Colonic mucosa (tissue), 4 donors: Measurements from ENCODE around the gene FAM8A1. TPM values are rescaled to one million over a fixed set of nuclear protein-coding genes. Genes with fewer than 3 reads are reported as not detected.

Experiments
- DNase-seq: peaks from one replicate; pipeline ENCODE4 v3.0.0-alpha.2; 2020
- H3K27ac ChIP-seq: fragments of 200-600 bp; one replicate; pipeline ENCODE4 v1.8.0; 2021
- H3K27me3 ChIP-seq: fragments of 200-600 bp; one replicate; pipeline ENCODE4 v1.8.0; 2021
- H3K36me3 ChIP-seq: fragments of 200-600 bp; one replicate; pipeline ENCODE4 v1.8.0; 2021
- H3K4me1 ChIP-seq: fragments of 200-600 bp; one replicate; pipeline ENCODE4 v1.8.0; 2021; ENCODE audit warnings: mild to moderate bottlenecking
- H3K4me3 ChIP-seq: fragments of 200-600 bp; one replicate; pipeline ENCODE4 v1.8.0; 2021
- H3K9ac ChIP-seq, 2 donors: one replicate each; pipeline ENCODE4 v1.7.0; 2013; ENCODE audit warnings: control low read depth in 2 of 2, low read depth in 2 of 2, low read length in 2 of 2
- H3K9me3 ChIP-seq: fragments of 200-600 bp; one replicate; pipeline ENCODE4 v1.8.0; 2021
- intact Hi-C: fragments of 100-400 bp; cut with DNase I; formaldehyde crosslinking; loops from one replicate; pipeline ENCODE4 v1.14.1; 2022
- total RNA-seq, 2 donors: library from RNA; stranded (reverse); fragmentation: NEBNext Ultra II Directional in 1 of 2; extraction: Animal tissue kit (Norgen Biotek cat#: 25700) in 1 of 2; gene quantifications; one replicate each; pipeline ENCODE4 v1.2.1, GENCODE V29; 2021
- TF ChIP-seq, protein P1 (sequence below): fragments of 200-600 bp; IDR thresholded peaks from one replicate; pipeline ENCODE4 v1.8.0; 2022; ENCODE audit warnings: antibody characterized with exemption, mild to moderate bottlenecking
- donor health status: healthy.
- donor health status: DM: no; HTN: no; CAD: no.
- donor health status: DM: no; HTN: no; CAD: no.

FAM8A1 gene
- total RNA-seq, 2 donors from 2014 or later, result 23.6 to 47.9 TPM

DNA sequence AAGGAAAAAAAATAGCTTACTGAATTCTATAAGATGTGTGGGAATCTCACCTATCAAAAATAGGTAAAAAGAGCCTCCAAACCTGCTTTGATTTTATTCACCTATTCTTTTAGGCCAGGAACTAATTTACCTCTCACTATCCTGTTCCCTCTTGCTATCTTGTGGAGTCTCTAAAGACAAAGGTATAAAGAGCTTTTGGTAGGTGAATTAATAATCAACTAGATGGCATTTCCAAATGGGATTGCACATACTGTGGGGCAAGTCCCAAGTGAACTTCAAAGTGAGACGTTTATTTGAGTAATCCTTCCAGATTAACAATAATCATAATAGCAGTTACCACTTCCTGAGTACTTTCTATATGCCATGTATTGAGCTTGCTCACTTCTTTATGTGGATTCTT lies 2.8 kb downstream of the FAM8A1 start:
- Histone ChIP-seq H3K4me3 (no peak overlapping the region), H3K9me3 (no peaks in the 10 kb centered on the region), H3K27me3 (no peaks in the 10 kb centered on the region), H3K4me1 (peaks cover 17% of the 10 kb centered on the region), H3K36me3 (no peaks in the 10 kb centered on the region), H3K27ac (no peak overlapping the region), H3K9ac (no peak overlapping the region)
- DNase-seq, result no peak
- TF ChIP-seq, protein P1, sequence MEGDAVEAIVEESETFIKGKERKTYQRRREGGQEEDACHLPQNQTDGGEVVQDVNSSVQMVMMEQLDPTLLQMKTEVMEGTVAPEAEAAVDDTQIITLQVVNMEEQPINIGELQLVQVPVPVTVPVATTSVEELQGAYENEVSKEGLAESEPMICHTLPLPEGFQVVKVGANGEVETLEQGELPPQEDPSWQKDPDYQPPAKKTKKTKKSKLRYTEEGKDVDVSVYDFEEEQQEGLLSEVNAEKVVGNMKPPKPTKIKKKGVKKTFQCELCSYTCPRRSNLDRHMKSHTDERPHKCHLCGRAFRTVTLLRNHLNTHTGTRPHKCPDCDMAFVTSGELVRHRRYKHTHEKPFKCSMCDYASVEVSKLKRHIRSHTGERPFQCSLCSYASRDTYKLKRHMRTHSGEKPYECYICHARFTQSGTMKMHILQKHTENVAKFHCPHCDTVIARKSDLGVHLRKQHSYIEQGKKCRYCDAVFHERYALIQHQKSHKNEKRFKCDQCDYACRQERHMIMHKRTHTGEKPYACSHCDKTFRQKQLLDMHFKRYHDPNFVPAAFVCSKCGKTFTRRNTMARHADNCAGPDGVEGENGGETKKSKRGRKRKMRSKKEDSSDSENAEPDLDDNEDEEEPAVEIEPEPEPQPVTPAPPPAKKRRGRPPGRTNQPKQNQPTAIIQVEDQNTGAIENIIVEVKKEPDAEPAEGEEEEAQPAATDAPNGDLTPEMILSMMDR, result no peak
- intact Hi-C loops, result loop anchor here (10.0 kb wide), 2 partner anchors 52 to 102 kb away; partner anchors contain the start of gene NUP153

DNA sequence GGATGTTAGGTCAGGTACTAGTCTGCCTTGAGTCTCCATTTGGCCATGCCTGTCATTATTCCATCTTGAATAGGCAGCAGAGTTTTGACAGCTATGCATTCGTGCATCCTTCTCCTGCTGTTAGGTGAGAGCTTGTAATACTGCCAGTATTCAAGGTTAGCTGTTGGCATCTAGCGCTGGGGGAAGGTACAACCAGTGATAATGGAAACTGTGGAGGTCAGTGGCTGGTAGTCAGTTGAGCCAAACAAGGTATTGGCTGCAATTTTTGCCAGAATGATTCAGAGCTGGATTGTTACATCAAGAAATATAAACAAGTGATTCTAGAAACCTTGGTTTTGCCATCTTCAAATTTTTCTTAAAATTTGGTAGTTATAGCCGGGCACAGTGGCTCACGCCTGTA lies 6.5 kb downstream of the FAM8A1 start:
- Histone ChIP-seq H3K4me1 (peaks cover 17% of the 10 kb centered on the region), H3K9me3 (no peaks in the 10 kb centered on the region), H3K4me3 (no peak overlapping the region), H3K27me3 (no peaks in the 10 kb centered on the region), H3K36me3 (no peaks in the 10 kb centered on the region), H3K9ac (no peak overlapping the region), H3K27ac (no peak overlapping the region)
- TF ChIP-seq, protein P1, result no peak
- DNase-seq, result no peak
- intact Hi-C loops, result loop anchor here (10.0 kb wide), 2 partner anchors 48 to 98 kb away; partner anchors contain the start of gene NUP153

DNA sequence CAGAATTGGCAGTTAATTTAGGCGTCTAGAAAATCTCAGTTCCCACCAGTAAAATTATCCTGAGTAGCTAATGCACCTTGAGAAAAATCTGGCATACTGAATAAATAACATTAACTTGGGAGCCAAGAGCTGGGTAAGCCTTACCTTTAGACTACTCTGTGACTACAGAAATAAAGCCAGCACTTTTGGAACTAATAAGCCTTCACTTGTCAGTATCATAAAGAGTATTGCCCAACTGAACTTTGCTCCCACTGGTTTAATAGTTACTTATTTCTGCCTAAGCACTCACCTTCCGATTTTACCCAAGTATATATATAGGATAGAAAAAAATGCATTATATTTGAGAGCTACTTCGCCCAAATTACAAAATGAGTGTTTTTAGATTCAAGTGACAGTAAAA lies 10.7 kb downstream of the FAM8A1 start:
- DNase-seq, result no peak
- intact Hi-C loops, result no loop called here
- Histone ChIP-seq H3K27ac (no peak overlapping the region), H3K27me3 (no peaks in the 10 kb centered on the region), H3K4me1 (no peaks in the 10 kb centered on the region), H3K9ac (no peak overlapping the region), H3K36me3 (no peaks in the 10 kb centered on the region), H3K9me3 (no peaks in the 10 kb centered on the region), H3K4me3 (no peak overlapping the region)
- TF ChIP-seq, protein P1, result no peak

DNA sequence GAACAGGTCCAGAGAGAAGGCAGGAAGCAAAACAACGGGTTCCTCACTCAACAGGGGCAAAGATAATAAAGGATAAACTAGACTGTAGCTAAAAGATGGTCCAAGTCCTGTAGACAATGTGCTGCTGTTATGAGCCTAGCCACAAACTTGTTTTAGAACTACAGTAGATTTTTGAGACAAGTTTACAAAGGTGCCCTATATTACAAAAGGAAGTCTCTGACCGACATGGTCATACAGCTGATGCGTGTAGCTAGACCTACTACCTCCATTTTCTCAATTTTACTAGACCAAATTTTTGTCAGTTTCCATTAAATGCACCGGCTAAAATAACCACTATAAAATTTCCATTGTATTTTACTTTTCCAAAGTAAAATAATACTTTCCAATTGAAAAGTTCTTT lies 11.9 kb downstream of the FAM8A1 start:
- Histone ChIP-seq H3K27ac (no peak overlapping the region), H3K4me3 (no peak overlapping the region)
- intact Hi-C loops, result no loop called here

DNA sequence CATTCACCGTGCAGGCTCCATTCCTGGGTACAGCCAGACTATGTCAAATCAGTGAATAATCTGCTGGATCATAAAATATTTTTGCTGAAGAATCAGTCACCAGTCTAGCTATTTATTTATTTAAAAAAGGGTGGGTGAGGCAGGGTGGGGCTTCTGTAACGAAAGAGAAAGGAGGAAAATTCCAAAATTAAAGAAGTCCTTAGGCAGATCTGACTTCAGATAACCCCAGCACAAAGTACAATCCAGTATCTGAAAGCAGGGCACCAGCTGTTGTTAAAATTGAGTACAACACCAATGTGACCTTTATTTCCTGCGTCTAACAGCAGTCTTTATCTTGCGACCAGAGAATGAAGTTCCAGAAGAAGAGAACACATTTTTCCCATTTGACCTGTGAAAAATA lies 15.7 kb downstream of the FAM8A1 start:
- Histone ChIP-seq H3K4me3 (no peak overlapping the region), H3K9ac (no peak overlapping the region), H3K27me3 (no peaks in the 10 kb centered on the region), H3K4me1 (no peaks in the 10 kb centered on the region), H3K27ac (no peak overlapping the region), H3K36me3 (no peaks in the 10 kb centered on the region), H3K9me3 (no peaks in the 10 kb centered on the region)
- DNase-seq, result no peak
- intact Hi-C loops, result no loop called here
- TF ChIP-seq, protein P1, result no peak

More for the DNA sequence above, 11.9 kb downstream of the FAM8A1 start:
- Histone ChIP-seq H3K27me3 (no peaks in the 10 kb centered on the region), H3K36me3 (no peaks in the 10 kb centered on the region), H3K4me1 (no peaks in the 10 kb centered on the region), H3K9me3 (no peaks in the 10 kb centered on the region), H3K9ac (no peak overlapping the region)
- no peak for DNase-seq
- TF ChIP-seq, protein P1, result no peak
